GM18861 (cell line): Measurements from ENCODE around the gene BIRC3.
A peak's percentile ranks its signal among the peaks of the same experiment; 100 is the strongest.
"Not testable (repeated sequence)": the region's sequence is repeated elsewhere in the genome, so short reads cannot be mapped to it uniquely, and the experiment has no call there.

ENCODE experiments used
- ATAC-seq: cut with Tn5 transposase; IDR thresholded peaks from one replicate; pipeline ENCODE4 v1.9.1; 2021; ENCODE audit not compliant: unreplicated experiment

BIRC3 gene

GRCh38 chr11:102322560-102322959 lies 5.3 kb downstream of the BIRC3 start:
- ATAC-seq, result no peak

GRCh38 chr11:102323542-102324251 lies 6.4 kb downstream of the BIRC3 start:
- ATAC-seq, result no peak

- no peak for ATAC-seq
Observed at GRCh38 chr11:102325088-102325487, 7.8 kb downstream of the BIRC3 start.

- ATAC-seq, result no peak
Observed at GRCh38 chr11:102328748-102329147, 11.5 kb downstream of the BIRC3 start.

GRCh38 chr11:102330231-102330630 lies 12.9 kb downstream of the BIRC3 start:
- ATAC-seq, result no peak

GRCh38 chr11:102331341-102331740 lies 14.1 kb downstream of the BIRC3 start:
- ATAC-seq, result no peak

GRCh38 chr11:102332611-102332994 lies 15.3 kb downstream of the BIRC3 start:
- ATAC-seq, result no peak

- no peak for ATAC-seq
Observed at GRCh38 chr11:102338479-102339010, 21.3 kb downstream of the BIRC3 start.

GRCh38 chr11:102341311-102341710 lies 24.0 kb downstream of the BIRC3 start:
- not testable (repeated sequence) for ATAC-seq

- ATAC-seq, result peak; percentile 46
Observed at GRCh38 chr11:102341844-102342318, 24.6 kb downstream of the BIRC3 start.

GRCh38 chr11:102343809-102344208 lies 26.5 kb downstream of the BIRC3 start:
- no peak for ATAC-seq

GRCh38 chr11:102345904-102346303 lies 28.6 kb downstream of the BIRC3 start:
- ATAC-seq, result no peak

- ATAC-seq, result no peak
Observed at GRCh38 chr11:102346456-102346747, 29.1 kb downstream of the BIRC3 start.

GRCh38 chr11:102346748-102347461 lies 29.6 kb downstream of the BIRC3 start, which contains the start of gene BIRC2:
BIRC2 (plus strand) TSS chr11:102347214; CDS start chr11:102349855, 2,641 bp downstream.
- peak; percentile 79 for ATAC-seq

GRCh38 chr11:102347462-102348370 lies 30.4 kb downstream of the BIRC3 start:
- ATAC-seq, result no peak

GRCh38 chr11:102357116-102357515 lies 39.8 kb downstream of the BIRC3 start:
- ATAC-seq, result no peak

GRCh38 chr11:102359372-102359771 lies 42.1 kb downstream of the BIRC3 start:
- no peak for ATAC-seq

- no peak for ATAC-seq
Observed at GRCh38 chr11:102360681-102361080, 43.4 kb downstream of the BIRC3 start.

GRCh38 chr11:102361086-102362031 lies 44.1 kb downstream of the BIRC3 start:
- peak; percentile 98 for ATAC-seq

GRCh38 chr11:102364991-102365390 lies 47.7 kb downstream of the BIRC3 start:
- no peak for ATAC-seq
